Measurements from ENCODE around the gene SNRPD2. TPM values are rescaled to one million over a fixed set of nuclear protein-coding genes. Genes with fewer than 3 reads are reported as not detected.

Gene SNRPD2
- total RNA-seq, 1 experiment from 2014 or later = 793 TPM

- Histone ChIP-seq H2BK15ac (ENCODE audit: low read depth, low read length) (no peak overlapping the region), H3K4ac (ENCODE audit: low read depth, low read length) (no peak overlapping the region), H2AFZ (ENCODE audit: low read length) (no peak overlapping the region), H3K4me1 (ENCODE audit: insufficient read depth, low read length) (peaks cover 3% of the 10 kb centered on the region; the same call in 1 of the 2 replicates), H3K9ac (ENCODE audit: extremely low read depth, insufficient read length, low read length) (no peak overlapping the region), H2BK5ac (ENCODE audit: insufficient read length, low read length) (no peak overlapping the region), H4K5ac (ENCODE audit: insufficient read length, low read depth, low read length) (no peak overlapping the region), H2BK12ac (ENCODE audit: insufficient read length, low read depth, low read length) (no peak overlapping the region), H4K20me1 (ENCODE audit: control insufficient read depth, insufficient read depth, insufficient read length) (no peaks in the 10 kb centered on the region), H3T11ph (ENCODE audit: low read length) (no peak overlapping the region), H3K9me3 (ENCODE audit: control insufficient read depth, low read depth, low read length) (no peaks in the 10 kb centered on the region), H3K56ac (ENCODE audit: insufficient read length, low read depth, low read length) (no peak overlapping the region), H3K23me2 (ENCODE audit: insufficient read length, low read depth, low read length, poor library complexity, severe bottlenecking) (peaks cover 13% of the 10 kb centered on the region), H3K14ac (ENCODE audit: insufficient read depth, low read length) (no peak overlapping the region), H3K27me3 (ENCODE audit: insufficient read depth, low read length) (no peaks in the 10 kb centered on the region), H4K8ac (replicated peaks; ENCODE audit: insufficient read length, low read depth, low read length) (no peak overlapping the region), H2AK5ac (ENCODE audit: insufficient read length, low read length) (no peak overlapping the region), H2BK120ac (ENCODE audit: low read depth, low read length, poor library complexity, severe bottlenecking) (no peak overlapping the region), H3K4me2 (ENCODE audit: insufficient read depth, insufficient read length, low read length) (peak overlapping the region; percentile 29), H3K18ac (ENCODE audit: insufficient read length, low read depth, low read length) (no peak overlapping the region), H4K91ac (ENCODE audit: insufficient read length, low read depth, low read length) (no peak overlapping the region), H3K79me2 (ENCODE audit: insufficient read depth, low read length) (no peaks in the 10 kb centered on the region), H3K27ac (ENCODE audit: insufficient read length, low read depth, low read length) (no peak overlapping the region), H2BK20ac (ENCODE audit: low read depth, low read length, poor library complexity, severe bottlenecking) (no peak overlapping the region), H3K79me1 (ENCODE audit: insufficient read depth, low read depth, low read length, poor library complexity, severe bottlenecking) (no peaks in the 10 kb centered on the region), H3K23ac (ENCODE audit: insufficient read length, low read depth, low read length) (no peak overlapping the region)
- Mint-ChIP-seq H3K27ac (no peak overlapping the region), H3K9me3 (peaks cover 3 to 6% of the 10 kb centered on the region in 2 experiments; a peak in 3 of 5 replicates), H3K36me3 (ENCODE audit: insufficient read depth in 1 of 3, low read depth in 3 of 3) (no peaks in the 10 kb centered on the region), H3K4me1 (peaks cover 27 to 37% of the 10 kb centered on the region in 2 experiments), H3K27me3 (ENCODE audit: low read depth) (peaks cover 12% of the 10 kb centered on the region), H3K4me3 (peak overlapping the region; percentile 63 to 87; a peak in 4 of 5 replicates)
- no CpG with 5 or more reads among the region's 35 CpGs for WGBS (ENCODE audit: extremely low coverage, insufficient read length, low lambda C conversion rate)
- no peak for DNase-seq
- TF ChIP-seq CTCF (conservative IDR thresholded peaks at IDR 0.05) = no peak
Observed at GRCh38 chr19:45645068-45645630, 46.6 kb downstream of the SNRPD2 start.

Data from H9 (cell line).